Astrocyte (in vitro differentiated cells and primary cell): Measurements from ENCODE around the gene IFITM5. TPM values are rescaled to one million over a fixed set of nuclear protein-coding genes. Genes with fewer than 3 reads are reported as not detected.
"Not testable (repeated sequence)": the region's sequence is repeated elsewhere in the genome, so short reads cannot be mapped to it uniquely, and the experiment has no call there.

Experiments used
- DNase-seq: peaks from one replicate; pipeline ENCODE4 v3.0.0-alpha.2; 2010; ENCODE audit warnings: low read depth
- FAIRE-seq: peaks from 2 replicates; lab custom pipeline; 2011; peaks lifted over from hg19 to GRCh38; lab: Jason Lieb, UNC
- H2AFZ ChIP-seq: 2 replicates; pipeline ENCODE4 v1.6.0; 2012; ENCODE audit warnings: low read depth, low read length, inconsistent platforms
- H3K27ac ChIP-seq: 2 replicates; pipeline ENCODE4 v1.5.1; 2011; ENCODE audit warnings: low read depth, low read length, inconsistent platforms
- H3K27me3 ChIP-seq: 2 replicates; pipeline ENCODE4 v1.6.0; 2011; ENCODE audit warnings: low read length, inconsistent platforms; ENCODE audit not compliant: insufficient read depth
- H3K36me3 ChIP-seq: 2 replicates; pipeline ENCODE4 v1.5.1; 2011; ENCODE audit warnings: low read length, inconsistent platforms; ENCODE audit not compliant: insufficient read depth
- H3K4me1 ChIP-seq: 2 replicates; pipeline ENCODE4 v1.5.1; 2011; ENCODE audit warnings: low read length, inconsistent platforms; ENCODE audit not compliant: insufficient read depth
- H3K4me2 ChIP-seq: 2 replicates; pipeline ENCODE4 v1.6.0; 2012; ENCODE audit warnings: low read length, inconsistent platforms
- H3K4me3 ChIP-seq: 2 replicates; pipeline ENCODE4 v1.5.1; 2011; ENCODE audit warnings: low read depth, mild to moderate bottlenecking, low read length, inconsistent platforms; ENCODE audit not compliant: insufficient read depth
- H3K79me2 ChIP-seq: 2 replicates; pipeline ENCODE4 v1.6.0; 2012; ENCODE audit warnings: mild to moderate bottlenecking, low read length, inconsistent platforms; ENCODE audit not compliant: insufficient read depth
- H3K9ac ChIP-seq: 2 replicates; pipeline ENCODE4 v1.6.0; 2012; ENCODE audit warnings: mild to moderate bottlenecking, low read length, inconsistent platforms
- H3K9me3 ChIP-seq: 2 replicates; pipeline ENCODE4 v1.5.1; 2012; ENCODE audit warnings: low read depth, mild to moderate bottlenecking, low read length, inconsistent platforms; ENCODE audit not compliant: insufficient read depth
- H4K20me1 ChIP-seq: 2 replicates; pipeline ENCODE4 v1.6.0; 2012; ENCODE audit warnings: low read length, inconsistent platforms; ENCODE audit not compliant: insufficient read depth
- H3K27ac Mint-ChIP-seq: one replicate; pipeline ENCODE4 v1.8.0; 2021; ENCODE audit warnings: mild to moderate bottlenecking, mixed read lengths; ENCODE audit not compliant: unreplicated experiment
- H3K27me3 Mint-ChIP-seq: one replicate; pipeline ENCODE4 v1.8.0; 2021; ENCODE audit warnings: low read depth, mixed read lengths; ENCODE audit not compliant: unreplicated experiment
- H3K36me3 Mint-ChIP-seq: one replicate; pipeline ENCODE4 v1.8.0; 2021; ENCODE audit warnings: low read depth, mixed read lengths; ENCODE audit not compliant: unreplicated experiment
- H3K4me1 Mint-ChIP-seq: one replicate; pipeline ENCODE4 v1.8.0; 2021; ENCODE audit warnings: low read depth, mixed read lengths; ENCODE audit not compliant: unreplicated experiment
- H3K4me3 Mint-ChIP-seq: one replicate; pipeline ENCODE4 v1.8.0; 2021; ENCODE audit warnings: mild to moderate bottlenecking, moderate library complexity, mixed read lengths; ENCODE audit not compliant: unreplicated experiment
- H3K9me3 Mint-ChIP-seq: one replicate; pipeline ENCODE4 v1.8.0; 2021; ENCODE audit warnings: mild to moderate bottlenecking, mixed read lengths; ENCODE audit not compliant: unreplicated experiment
- EZH2 ChIP-seq: IDR thresholded peaks from 2 replicates; pipeline ENCODE4 v1.6.1; 2012; ENCODE audit warnings: mild to moderate bottlenecking, low read length, inconsistent platforms; ENCODE audit not compliant: insufficient read depth
- total RNA-seq: library from RNA; stranded (reverse); gene quantifications from 2 replicates; pipeline ENCODE4 v1.2.1, GENCODE V29; 2021
- TF ChIP-seq, protein P1 (sequence below): IDR thresholded peaks from 2 replicates; pipeline ENCODE4 v1.5.1; 2011; ENCODE audit warnings: low read depth, mild to moderate bottlenecking, inconsistent platforms, low read length, moderate library complexity; ENCODE audit not compliant: insufficient read depth

IFITM5 gene
- total RNA-seq, 1 donor from 2014 or later = not detected

DNA sequence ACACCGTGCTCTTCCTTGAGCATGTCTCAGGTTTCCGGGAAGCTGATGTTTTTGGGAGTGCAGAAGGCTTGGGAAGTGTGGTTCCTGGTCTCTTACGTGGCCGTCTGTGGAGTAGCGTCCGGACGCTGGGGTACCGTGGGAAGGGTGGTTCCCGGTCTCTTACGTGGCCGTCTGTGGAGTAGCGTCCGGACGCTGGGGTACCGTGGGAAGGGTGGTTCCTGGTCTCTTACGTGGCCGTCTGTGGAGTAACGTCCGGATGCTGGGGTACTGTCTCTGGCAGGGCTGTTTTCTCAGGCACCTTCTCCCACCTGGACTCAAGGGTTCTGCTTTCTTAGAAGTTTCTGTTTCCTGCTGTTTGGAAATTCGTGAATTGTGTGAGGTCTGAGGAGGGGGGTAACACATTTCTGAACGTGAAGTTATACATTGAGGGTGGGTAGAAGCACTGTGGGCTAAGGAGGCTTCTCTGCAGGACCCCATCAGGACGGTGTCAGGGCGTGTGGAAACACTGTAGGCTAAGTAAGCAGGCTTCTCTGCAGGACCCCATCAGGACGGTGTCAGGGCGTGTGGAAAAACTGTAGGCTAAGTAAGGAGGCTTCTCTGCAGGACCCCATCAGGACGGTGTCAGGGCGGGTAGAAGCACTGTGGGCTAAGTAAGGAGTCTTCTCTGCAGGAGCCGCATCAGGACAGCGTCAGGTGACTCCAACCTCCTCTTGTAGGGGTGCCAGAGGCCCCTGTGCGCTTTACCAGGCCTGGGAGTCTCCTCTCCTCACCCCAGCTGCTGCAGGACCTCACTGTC, 26.7 kb upstream of the IFITM5 start:
- H2AFZ ChIP-seq = no peak overlapping the region
- H4K20me1 ChIP-seq = no peaks in the 10 kb centered on the region
- TF ChIP-seq, protein P1, sequence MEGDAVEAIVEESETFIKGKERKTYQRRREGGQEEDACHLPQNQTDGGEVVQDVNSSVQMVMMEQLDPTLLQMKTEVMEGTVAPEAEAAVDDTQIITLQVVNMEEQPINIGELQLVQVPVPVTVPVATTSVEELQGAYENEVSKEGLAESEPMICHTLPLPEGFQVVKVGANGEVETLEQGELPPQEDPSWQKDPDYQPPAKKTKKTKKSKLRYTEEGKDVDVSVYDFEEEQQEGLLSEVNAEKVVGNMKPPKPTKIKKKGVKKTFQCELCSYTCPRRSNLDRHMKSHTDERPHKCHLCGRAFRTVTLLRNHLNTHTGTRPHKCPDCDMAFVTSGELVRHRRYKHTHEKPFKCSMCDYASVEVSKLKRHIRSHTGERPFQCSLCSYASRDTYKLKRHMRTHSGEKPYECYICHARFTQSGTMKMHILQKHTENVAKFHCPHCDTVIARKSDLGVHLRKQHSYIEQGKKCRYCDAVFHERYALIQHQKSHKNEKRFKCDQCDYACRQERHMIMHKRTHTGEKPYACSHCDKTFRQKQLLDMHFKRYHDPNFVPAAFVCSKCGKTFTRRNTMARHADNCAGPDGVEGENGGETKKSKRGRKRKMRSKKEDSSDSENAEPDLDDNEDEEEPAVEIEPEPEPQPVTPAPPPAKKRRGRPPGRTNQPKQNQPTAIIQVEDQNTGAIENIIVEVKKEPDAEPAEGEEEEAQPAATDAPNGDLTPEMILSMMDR = no peak
- no peak for TF ChIP-seq EZH2
- peaks cover 4% of the 10 kb centered on the region for H3K27me3 Mint-ChIP-seq
- H3K9ac ChIP-seq = no peak overlapping the region
- H3K9me3 ChIP-seq = no peaks in the 10 kb centered on the region
- no peak overlapping the region for H3K4me3 ChIP-seq
- peak overlapping the region; percentile 0 for H3K4me3 Mint-ChIP-seq
- DNase-seq = no peak
- H3K4me1 Mint-ChIP-seq = peaks cover 4% of the 10 kb centered on the region
- H3K27ac Mint-ChIP-seq = no peak overlapping the region
- FAIRE-seq = no peak
- peaks cover 7% of the 10 kb centered on the region for H3K4me1 ChIP-seq
- no peaks in the 10 kb centered on the region for H3K36me3 ChIP-seq
- no peaks in the 10 kb centered on the region for H3K9me3 Mint-ChIP-seq
- no peaks in the 10 kb centered on the region for H3K27me3 ChIP-seq
- H3K36me3 Mint-ChIP-seq = no peaks in the 10 kb centered on the region
- no peaks in the 10 kb centered on the region for H3K79me2 ChIP-seq
- H3K4me2 ChIP-seq = no peak overlapping the region
- H3K27ac ChIP-seq = no peak overlapping the region

DNA sequence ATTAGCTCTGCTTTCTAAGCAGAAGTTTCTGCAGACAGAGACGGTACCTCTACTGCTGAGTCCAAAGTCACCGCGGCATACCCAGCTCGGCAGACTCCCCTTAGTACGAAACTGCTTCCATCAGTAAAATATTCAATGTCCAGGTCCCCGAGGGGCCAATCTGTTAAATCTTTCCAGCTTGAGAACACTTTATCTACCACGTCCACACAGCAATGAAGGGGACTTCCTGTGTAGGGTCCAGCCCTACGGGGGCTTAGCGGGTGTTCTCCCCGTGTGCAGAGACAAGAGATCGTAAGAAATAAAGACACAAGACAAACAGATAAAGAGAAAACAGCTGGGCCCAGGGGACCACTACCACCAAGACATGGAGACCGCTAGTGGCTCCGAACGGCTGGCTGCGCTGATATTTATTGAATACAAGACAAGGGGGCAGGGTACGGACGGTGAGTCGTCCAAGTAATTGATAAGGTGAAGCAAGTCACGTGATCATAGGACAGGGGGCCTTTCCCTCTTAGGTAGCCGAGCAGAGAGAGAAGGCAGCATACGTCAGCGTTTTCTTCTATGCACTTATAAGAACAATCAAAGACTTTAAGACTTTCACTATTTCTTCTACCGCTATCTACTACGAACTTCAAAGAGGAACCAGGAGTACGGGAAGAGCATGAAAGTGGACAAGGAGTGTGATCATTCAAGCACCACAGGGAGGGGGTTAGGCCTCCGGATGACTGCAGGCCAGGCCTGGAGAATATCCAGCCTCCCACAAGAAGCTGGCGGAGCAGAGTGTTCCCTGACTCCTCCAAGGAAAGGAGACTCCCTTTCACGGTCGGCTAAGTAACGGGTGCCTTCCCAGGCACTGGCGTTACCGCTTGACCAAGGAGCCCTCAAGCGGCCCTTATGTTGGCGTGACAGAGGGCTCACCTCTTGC, 25.5 kb upstream of the IFITM5 start:
- H3K9ac ChIP-seq, FAIRE-seq, H3K4me3 ChIP-seq, H3K4me3 Mint-ChIP-seq, H3K79me2 ChIP-seq, H3K27me3 Mint-ChIP-seq, H3K9me3 ChIP-seq, DNase-seq, H3K9me3 Mint-ChIP-seq, H3K27me3 ChIP-seq, H3K36me3 ChIP-seq, H4K20me1 ChIP-seq, H3K27ac ChIP-seq, H3K36me3 Mint-ChIP-seq, H2AFZ ChIP-seq, H3K27ac Mint-ChIP-seq, H3K4me2 ChIP-seq: not testable (repeated sequence)
- peaks cover 10% of the 10 kb centered on the region for H3K4me1 Mint-ChIP-seq
- peaks cover 11% of the 10 kb centered on the region for H3K4me1 ChIP-seq

DNA sequence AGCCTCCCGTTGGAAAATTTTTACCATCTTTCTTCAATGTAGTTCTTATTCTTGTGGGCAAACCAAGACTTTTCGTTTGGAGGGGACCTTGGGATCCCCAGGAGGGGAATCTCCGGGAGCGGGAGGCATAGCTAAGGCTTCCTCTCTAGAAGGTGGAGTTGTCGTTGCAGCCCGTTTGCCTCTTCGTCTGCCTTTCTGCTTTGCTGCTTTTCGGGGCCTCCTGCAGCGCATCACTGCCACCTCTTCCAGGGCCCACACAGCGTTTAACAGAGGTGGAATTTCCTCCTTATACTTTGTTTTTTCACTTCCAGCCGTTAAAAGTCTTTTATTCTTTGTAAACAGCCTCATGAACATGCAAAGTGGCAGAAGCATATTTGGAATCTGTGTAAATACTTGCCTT, 24.8 kb upstream of the IFITM5 start:
- no peak overlapping the region for H3K27ac Mint-ChIP-seq
- TF ChIP-seq EZH2 = no peak
- TF ChIP-seq, protein P1 = no peak
- H3K4me3 Mint-ChIP-seq = no peak overlapping the region
- DNase-seq (no peak), FAIRE-seq (no peak)
- H3K9me3 Mint-ChIP-seq = no peaks in the 10 kb centered on the region
- no peak overlapping the region for H3K4me2 ChIP-seq
- H3K9me3 ChIP-seq = no peaks in the 10 kb centered on the region
- H3K9ac ChIP-seq = no peak overlapping the region
- H2AFZ ChIP-seq = no peak overlapping the region
- peaks cover 10% of the 10 kb centered on the region for H3K4me1 Mint-ChIP-seq
- peaks cover 3% of the 10 kb centered on the region for H3K27me3 Mint-ChIP-seq
- no peaks in the 10 kb centered on the region for H3K27me3 ChIP-seq
- H3K27ac ChIP-seq = no peak overlapping the region
- H3K36me3 Mint-ChIP-seq = peaks cover 3% of the 10 kb centered on the region
- H3K36me3 ChIP-seq = no peaks in the 10 kb centered on the region
- peaks cover 15% of the 10 kb centered on the region for H3K4me1 ChIP-seq
- no peak overlapping the region for H3K4me3 ChIP-seq
- no peaks in the 10 kb centered on the region for H4K20me1 ChIP-seq
- H3K79me2 ChIP-seq = peaks cover 12% of the 10 kb centered on the region

DNA sequence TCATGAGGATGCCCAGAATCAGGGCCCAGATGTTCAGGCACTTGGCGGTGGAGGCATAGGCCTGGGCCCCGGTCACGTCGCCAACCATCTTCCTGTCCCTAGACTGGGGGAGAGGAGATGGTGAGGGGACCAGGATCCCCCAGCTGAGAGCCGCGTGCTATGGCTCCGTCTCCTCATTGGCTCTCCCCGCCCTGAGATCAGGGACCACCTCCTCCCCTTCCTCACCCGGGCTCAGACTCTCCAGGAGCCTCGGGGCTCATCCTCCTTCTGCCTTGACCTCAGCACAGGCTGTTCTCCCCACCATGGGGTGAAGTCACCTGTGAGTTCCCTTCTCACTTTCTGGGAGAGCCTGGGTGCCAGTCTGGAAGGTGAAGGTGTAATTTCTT, 20.6 kb upstream of the IFITM5 start:
- H3K27ac ChIP-seq, H4K20me1 ChIP-seq, H3K9me3 Mint-ChIP-seq, H3K4me1 ChIP-seq, H2AFZ ChIP-seq, H3K9me3 ChIP-seq, DNase-seq, H3K36me3 ChIP-seq, H3K36me3 Mint-ChIP-seq, H3K27me3 Mint-ChIP-seq, FAIRE-seq: not testable (repeated sequence)
- Mint-ChIP-seq H3K4me3 (peak overlapping the region; percentile 98), H3K27ac (peak overlapping the region; percentile 98), H3K4me1 (peaks cover 18% of the 10 kb centered on the region)
- peaks cover 25% of the 10 kb centered on the region for H3K27me3 ChIP-seq
- peak overlapping the region; percentile 76 for H3K4me3 ChIP-seq
- peak overlapping the region; percentile 97 for H3K4me2 ChIP-seq
- H3K79me2 ChIP-seq = peaks cover 12% of the 10 kb centered on the region
- H3K9ac ChIP-seq = peak overlapping the region; percentile 88
